ENCODE data around the gene TMEM232. TPM values are rescaled to one million over a fixed set of nuclear protein-coding genes. Genes with fewer than 3 reads are reported as not detected.
"Not testable (repeated sequence)": the region's sequence is repeated elsewhere in the genome, so short reads cannot be mapped to it uniquely, and the experiment has no call there.

Gene TMEM232
- polyA plus RNA-seq, 1 experiment: 0.12 TPM

- CTCF ChIA-PET: interaction anchor here (0.6 kb wide), 1 partner anchor 180 kb away, joined by 3 read pairs; no protein-coding TSS in a partner anchor
- H3K27me3 ChIP-seq (ENCODE audit: control insufficient read depth, insufficient read depth, low read length): no peaks in the 10 kb centered on the region
- H3K36me3 ChIP-seq (ENCODE audit: control insufficient read depth, insufficient read depth, low read length): no peaks in the 10 kb centered on the region
- POLR2A ChIA-PET: no interaction called here
- DNase-seq (ENCODE audit: low read depth): no peak
- no peak for TF ChIP-seq CTCF (IDR thresholded peaks at IDR 0.05; ENCODE audit: insufficient read depth, low read depth, low read length)
- H3K4me3 ChIP-seq (ENCODE audit: low read depth, low read length): no peak overlapping the region
Observed at GRCh38 chr5:110544603-110545002, 181.9 kb downstream of the TMEM232 start.

- H3K36me3 ChIP-seq (ENCODE audit: control insufficient read depth, insufficient read depth, low read length): no peaks in the 10 kb centered on the region
- no peak for DNase-seq (ENCODE audit: low read depth)
- ChIA-PET POLR2A (no interaction called here), CTCF (no interaction called here)
- H3K27me3 ChIP-seq (ENCODE audit: control insufficient read depth, insufficient read depth, low read length): no peaks in the 10 kb centered on the region
- no peak overlapping the region for H3K4me3 ChIP-seq (ENCODE audit: low read depth, low read length)
- TF ChIP-seq CTCF (IDR thresholded peaks at IDR 0.05; ENCODE audit: insufficient read depth, low read depth, low read length): no peak
Observed at GRCh38 chr5:110542949-110543348, 183.5 kb downstream of the TMEM232 start.

- no peak for TF ChIP-seq CTCF (IDR thresholded peaks at IDR 0.05; ENCODE audit: insufficient read depth, low read depth, low read length)
- no peaks in the 10 kb centered on the region for H3K27me3 ChIP-seq (ENCODE audit: control insufficient read depth, insufficient read depth, low read length)
- no peak overlapping the region for H3K4me3 ChIP-seq (ENCODE audit: low read depth, low read length)
- no peak for DNase-seq (ENCODE audit: low read depth)
- ChIA-PET POLR2A (no interaction called here), CTCF (no interaction called here)
- H3K36me3 ChIP-seq (ENCODE audit: control insufficient read depth, insufficient read depth, low read length): no peaks in the 10 kb centered on the region
Observed at GRCh38 chr5:110536120-110537115, 190.1 kb downstream of the TMEM232 start.

GRCh38 chr5:110535146-110535545 is 191.3 kb downstream of the TMEM232 start:
- H3K36me3 ChIP-seq (ENCODE audit: control insufficient read depth, insufficient read depth, low read length); CTCF ChIA-PET; H3K4me3 ChIP-seq (ENCODE audit: low read depth, low read length); POLR2A ChIA-PET; DNase-seq (ENCODE audit: low read depth); H3K27me3 ChIP-seq (ENCODE audit: control insufficient read depth, insufficient read depth, low read length): not testable (repeated sequence)

GRCh38 chr5:110525762-110526161 is 200.7 kb downstream of the TMEM232 start:
- H3K27me3 ChIP-seq (ENCODE audit: control insufficient read depth, insufficient read depth, low read length): no peaks in the 10 kb centered on the region
- H3K4me3 ChIP-seq (ENCODE audit: low read depth, low read length): no peak overlapping the region
- ChIA-PET POLR2A (no interaction called here), CTCF (no interaction called here)
- no peak for DNase-seq (ENCODE audit: low read depth)
- H3K36me3 ChIP-seq (ENCODE audit: control insufficient read depth, insufficient read depth, low read length): no peaks in the 10 kb centered on the region
- TF ChIP-seq CTCF (IDR thresholded peaks at IDR 0.05; ENCODE audit: insufficient read depth, low read depth, low read length): no peak

Data from BJ (cell line).